ENCODE results near the gene DAPK1.

- TF ChIP-seq CBX3 (IDR thresholded peaks at IDR 0.05; ENCODE audit: borderline replicate concordance, low read depth) (no peak), CTCF (IDR thresholded peaks at IDR 0.05 in 2 of 3, conservative IDR thresholded peaks at IDR 0.05 in 1 of 3; ENCODE audit: control insufficient read depth in 2 of 3, extremely low read depth in 1 of 3, insufficient read depth in 1 of 3, low read depth in 3 of 3, low read length in 3 of 3) (no peak), TAF1 (IDR thresholded peaks at IDR 0.05; ENCODE audit: borderline replicate concordance, low read depth, low read length) (no peak), NR2F1 (conservative IDR thresholded peaks at IDR 0.05) (no peak), CEBPB (IDR thresholded peaks at IDR 0.05; ENCODE audit: borderline replicate concordance in 1 of 2, low read depth in 2 of 2, low read length in 2 of 2) (no peak), POLR2AphosphoS5 (IDR thresholded peaks at IDR 0.05; ENCODE audit: low read length) (no peak), EZH2 (IDR thresholded peaks at IDR 0.05; ENCODE audit: borderline replicate concordance, control insufficient read depth, low read depth, low read length) (no peak)
- TF ChIP-seq, protein P1, sequence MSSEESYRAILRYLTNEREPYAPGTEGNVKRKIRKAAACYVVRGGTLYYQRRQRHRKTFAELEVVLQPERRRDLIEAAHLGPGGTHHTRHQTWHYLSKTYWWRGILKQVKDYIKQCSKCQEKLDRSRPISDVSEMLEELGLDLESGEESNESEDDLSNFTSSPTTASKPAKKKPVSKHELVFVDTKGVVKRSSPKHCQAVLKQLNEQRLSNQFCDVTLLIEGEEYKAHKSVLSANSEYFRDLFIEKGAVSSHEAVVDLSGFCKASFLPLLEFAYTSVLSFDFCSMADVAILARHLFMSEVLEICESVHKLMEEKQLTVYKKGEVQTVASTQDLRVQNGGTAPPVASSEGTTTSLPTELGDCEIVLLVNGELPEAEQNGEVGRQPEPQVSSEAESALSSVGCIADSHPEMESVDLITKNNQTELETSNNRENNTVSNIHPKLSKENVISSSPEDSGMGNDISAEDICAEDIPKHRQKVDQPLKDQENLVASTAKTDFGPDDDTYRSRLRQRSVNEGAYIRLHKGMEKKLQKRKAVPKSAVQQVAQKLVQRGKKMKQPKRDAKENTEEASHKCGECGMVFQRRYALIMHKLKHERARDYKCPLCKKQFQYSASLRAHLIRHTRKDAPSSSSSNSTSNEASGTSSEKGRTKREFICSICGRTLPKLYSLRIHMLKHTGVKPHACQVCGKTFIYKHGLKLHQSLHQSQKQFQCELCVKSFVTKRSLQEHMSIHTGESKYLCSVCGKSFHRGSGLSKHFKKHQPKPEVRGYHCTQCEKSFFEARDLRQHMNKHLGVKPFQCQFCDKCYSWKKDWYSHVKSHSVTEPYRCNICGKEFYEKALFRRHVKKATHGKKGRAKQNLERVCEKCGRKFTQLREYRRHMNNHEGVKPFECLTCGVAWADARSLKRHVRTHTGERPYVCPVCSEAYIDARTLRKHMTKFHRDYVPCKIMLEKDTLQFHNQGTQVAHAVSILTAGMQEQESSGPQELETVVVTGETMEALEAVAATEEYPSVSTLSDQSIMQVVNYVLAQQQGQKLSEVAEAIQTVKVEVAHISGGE (CRISPR knock-in tag; IDR thresholded peaks at IDR 0.05): no peak
- TF ChIP-seq, protein P2, sequence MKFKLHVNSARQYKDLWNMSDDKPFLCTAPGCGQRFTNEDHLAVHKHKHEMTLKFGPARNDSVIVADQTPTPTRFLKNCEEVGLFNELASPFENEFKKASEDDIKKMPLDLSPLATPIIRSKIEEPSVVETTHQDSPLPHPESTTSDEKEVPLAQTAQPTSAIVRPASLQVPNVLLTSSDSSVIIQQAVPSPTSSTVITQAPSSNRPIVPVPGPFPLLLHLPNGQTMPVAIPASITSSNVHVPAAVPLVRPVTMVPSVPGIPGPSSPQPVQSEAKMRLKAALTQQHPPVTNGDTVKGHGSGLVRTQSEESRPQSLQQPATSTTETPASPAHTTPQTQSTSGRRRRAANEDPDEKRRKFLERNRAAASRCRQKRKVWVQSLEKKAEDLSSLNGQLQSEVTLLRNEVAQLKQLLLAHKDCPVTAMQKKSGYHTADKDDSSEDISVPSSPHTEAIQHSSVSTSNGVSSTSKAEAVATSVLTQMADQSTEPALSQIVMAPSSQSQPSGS (IDR thresholded peaks at IDR 0.05; ENCODE audit: low read length): no peak
Measured at GRCh38 chr9:87725900-87726709, 228.4 kb downstream of the DAPK1 start, which contains the start of gene CTSL.
